ENCODE data around the gene MAML3.

Gene MAML3

DNA sequence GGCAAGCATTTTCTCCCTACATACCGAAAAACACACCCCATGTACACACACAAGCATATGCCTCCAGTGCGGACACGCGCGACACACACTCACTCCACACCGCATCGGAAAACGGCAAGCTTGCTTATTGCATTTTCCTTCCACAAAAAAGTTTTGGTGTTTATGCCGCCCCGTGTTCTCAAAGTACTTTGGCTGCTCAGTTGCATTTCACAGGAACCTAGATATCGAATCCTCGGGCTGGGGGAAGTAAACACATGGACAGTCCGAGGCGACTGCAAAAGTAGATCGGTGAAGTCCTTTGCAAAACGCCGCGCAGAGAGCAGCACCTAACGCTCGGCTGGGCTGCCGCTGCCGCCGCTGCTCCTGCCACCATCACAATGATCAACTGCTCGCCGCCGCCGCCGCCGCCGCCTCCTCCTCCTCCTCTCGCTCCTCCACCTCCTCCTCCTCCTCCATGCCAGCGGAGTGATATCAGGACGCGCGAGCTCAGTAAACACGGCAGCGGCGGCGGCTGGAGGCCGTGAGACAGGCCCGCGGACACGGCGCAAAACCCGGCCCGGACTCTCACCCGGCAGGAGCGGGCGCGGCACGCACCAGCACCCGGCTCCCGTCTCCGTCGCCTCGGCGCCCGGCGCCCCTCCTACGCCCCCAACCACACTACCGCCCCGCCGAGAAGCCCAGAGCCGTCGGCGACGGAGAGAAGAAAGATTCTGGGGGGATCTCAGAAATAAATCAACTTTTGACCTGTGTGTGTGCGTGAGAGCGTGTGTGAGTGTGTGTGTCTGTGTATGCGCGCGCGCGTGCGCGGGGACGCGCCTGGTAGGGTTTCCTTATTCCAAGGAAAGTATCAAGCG lies at the start of gene MAML3:
Gene MAML3 (minus strand): TSS at position 467 of the 854 bp plus-strand sequence. CDS start 857 bp downstream, outside the sequence.
- FAIRE-seq = no peak

DNA sequence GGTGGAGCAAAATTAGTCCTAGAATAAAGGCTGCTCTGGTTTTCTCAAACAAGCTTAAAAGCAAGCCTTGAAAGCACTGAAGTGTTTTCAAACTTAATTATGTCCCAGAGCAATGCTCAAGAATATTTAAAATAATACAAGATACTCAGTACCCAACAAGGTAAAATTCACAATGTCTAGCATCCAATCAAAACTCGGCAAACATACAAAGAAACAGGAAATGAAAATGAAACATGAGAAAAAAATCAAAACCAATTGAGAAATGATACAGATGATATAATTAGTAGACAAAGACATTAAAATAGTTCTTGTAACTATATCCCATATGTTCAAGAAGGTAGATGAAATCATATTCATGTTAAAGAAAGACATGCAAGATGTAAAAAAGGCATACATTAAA lies 45.0 kb upstream of the MAML3 start:
- peak; percentile 31 for FAIRE-seq

DNA sequence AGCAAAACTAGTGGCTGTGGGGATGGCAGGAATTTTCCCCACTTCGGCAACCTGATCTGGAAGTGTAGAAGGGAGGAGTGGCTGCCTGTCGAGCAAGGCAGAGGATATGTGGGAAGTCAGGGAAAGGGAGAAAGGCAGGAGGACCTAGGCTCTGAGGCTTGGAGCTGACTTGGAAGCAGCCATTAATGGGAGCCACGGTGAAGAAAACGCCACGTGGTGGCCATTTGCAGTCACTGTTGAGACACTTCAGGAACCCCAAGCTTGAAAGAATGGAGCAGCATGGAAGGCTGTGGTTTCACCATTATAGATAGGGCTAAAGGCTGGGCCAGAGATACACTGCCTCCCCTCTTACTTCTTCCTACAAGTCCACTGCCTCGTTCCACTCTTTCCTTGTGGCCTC lies 41.8 kb upstream of the MAML3 start:
- FAIRE-seq = no peak

DNA sequence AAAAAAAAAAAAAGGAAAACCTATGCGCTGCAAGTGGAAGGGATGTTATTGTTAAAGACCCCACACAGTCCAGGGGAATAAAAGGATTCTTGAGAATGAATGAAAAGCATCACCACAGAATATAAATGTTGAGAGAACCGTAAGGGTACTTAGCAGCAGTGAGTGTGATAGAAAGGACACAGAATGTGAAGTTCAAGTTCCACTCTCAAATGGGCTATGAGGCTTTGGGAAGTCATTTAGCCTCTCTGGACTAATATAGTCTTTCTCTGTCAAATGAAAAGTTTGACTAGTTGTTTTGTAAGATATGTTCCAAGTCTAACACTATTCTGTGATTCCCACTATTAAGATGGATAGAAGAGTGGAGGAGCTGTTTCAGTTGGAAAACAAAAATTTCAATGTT lies 35.8 kb upstream of the MAML3 start:
- FAIRE-seq = no peak

DNA sequence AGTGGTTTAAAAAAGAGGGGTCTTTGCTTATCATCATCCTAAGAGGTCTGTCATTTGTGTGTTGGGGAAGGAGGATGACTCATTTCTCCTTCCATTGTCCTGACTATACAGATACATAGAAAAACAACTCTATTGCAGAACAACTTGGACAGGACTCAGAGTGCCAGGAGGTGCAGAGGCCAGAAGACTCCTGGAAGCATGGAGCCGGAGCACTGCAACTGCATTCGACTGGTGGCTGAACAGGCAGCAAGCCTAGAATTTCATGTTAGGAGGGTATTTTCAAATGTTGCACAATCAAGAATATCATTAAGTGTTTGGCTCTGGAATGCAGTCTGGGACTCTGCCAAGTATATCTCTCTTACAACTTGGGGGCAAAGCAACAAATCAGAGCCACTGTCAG lies 35.0 kb upstream of the MAML3 start:
- no peak for FAIRE-seq

DNA sequence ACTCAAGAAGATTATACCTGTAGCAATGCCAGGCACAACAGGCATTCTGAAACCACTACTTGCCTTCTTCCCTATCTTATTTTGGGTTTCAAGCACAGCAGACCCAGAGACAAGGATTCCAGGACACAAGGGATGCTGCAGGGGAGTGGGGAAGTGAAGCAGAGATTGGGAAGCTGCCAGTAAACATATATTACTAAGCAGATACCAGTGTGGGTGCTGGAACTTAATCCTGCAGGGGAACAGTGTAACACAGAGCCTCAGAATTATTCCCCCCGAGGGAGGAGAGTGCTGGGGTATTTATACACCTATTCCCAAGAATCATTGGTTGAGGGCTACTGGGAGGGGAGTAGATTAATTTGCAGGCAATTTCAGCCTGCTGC lies 33.3 kb upstream of the MAML3 start:
- FAIRE-seq = no peak

DNA sequence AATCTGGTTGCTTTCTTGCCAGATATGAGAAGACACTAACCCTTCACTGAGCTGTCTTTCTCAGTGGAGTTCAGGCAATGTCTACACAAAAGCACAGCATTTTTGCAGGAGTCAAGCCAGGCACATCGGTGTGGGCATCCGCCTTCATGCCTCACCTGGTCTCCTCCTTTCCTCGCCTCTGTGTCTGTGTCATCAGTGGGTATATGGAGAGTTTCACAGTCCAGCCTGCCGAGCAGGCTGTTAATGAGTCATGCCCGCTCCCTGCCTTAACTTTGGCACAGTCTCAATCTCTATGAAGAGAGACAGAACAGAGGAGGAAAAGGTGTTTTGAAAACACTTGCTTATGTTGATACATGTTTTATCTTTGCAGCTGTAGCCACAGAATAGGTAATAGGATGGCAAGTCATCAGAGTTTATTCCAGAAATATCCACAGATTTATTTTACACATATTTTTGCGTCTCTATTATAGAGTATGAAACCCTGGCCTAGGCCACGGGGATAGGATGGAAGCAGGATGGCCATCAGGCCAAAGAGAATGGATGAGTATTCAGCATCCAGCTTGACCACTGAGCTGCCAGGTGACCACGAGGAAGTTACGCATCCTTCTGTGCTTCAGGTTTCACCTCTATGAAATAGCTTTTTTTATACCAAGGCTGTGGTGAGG lies 32.8 kb upstream of the MAML3 start:
- peak; percentile 53 for FAIRE-seq

DNA sequence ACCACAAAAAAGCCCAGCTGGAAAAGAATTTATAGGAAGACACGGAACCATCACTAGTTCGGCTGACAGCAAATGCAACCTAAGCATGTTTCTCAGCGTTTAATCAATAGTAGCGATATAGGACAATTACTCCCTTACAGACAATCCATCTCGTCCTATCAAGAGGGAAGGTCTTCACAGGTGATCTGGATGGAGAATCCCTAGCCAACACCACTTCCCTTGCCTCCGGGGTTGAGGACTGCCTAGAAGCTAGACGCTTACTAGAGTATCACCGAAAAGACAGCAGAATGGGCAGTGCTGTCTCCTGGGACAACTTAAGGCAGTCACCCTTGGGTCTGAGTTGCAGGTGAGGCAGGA lies 32.1 kb upstream of the MAML3 start:
- no peak for FAIRE-seq

DNA sequence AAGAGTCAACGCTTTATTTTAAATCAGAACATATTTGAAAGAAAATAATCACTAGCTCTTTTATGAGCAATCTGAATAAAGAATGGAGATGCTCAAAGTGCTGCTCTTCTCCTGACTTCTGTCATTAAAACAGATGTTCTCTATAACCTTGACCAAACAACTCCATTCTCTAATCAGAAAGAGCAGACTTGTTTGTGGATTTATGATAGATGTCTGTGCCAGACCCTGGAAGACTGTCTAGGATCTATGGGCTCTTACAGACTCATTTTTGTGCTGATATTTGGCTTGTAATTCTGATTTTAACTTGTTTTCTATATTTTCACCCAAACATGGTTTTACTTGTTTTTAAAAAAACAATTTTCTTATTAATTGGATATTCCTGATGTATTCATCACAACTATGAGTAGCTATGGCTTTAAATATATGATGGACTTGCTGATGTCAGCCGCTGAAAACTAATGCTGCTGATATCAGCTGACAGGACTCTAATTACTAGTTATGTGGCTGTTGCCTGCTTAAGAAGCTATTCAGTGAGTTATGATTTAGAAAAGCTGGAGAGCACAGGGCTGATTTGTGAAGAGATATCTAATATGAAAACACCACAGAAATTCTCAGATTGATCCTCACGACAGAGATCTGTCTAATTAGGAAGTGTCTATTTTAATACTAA lies 31.6 kb upstream of the MAML3 start:
- FAIRE-seq = no peak

DNA sequence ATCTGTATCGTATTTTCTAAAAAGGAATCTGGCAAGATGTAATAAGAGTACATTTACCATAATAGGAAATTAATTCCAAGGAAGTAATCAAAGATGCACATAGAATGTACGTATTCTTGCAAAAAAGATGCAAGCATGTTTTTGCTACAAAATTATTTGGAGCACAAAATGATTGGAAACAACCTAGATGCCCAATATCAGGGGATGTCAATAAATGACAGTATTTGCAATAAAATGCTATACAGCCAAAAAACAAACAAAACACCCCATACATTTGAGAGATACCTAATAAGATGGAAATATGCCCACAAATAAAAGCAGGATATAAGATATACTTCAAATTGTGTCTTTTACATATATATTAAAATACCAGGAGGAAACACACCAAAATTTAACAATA lies 29.3 kb upstream of the MAML3 start:
- FAIRE-seq = no peak

DNA sequence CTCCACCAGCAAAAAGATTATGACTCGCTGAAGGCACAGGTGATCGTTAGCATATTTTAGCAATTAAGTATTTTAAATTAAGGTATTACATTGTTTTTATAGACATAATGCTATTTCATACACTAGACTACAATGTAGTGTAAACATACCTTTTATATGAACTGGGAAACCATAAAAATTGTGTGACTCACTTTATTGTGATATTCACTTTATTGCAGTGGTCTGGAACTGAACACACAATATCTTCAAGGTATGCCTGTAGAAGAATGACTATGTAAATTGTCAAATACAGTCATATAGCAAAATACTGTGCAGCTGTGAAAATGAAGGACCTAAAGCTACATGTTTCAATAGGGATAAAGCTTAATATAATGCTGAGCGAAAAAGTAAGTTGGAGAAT lies 26.6 kb upstream of the MAML3 start:
- FAIRE-seq = peak; percentile 93

DNA sequence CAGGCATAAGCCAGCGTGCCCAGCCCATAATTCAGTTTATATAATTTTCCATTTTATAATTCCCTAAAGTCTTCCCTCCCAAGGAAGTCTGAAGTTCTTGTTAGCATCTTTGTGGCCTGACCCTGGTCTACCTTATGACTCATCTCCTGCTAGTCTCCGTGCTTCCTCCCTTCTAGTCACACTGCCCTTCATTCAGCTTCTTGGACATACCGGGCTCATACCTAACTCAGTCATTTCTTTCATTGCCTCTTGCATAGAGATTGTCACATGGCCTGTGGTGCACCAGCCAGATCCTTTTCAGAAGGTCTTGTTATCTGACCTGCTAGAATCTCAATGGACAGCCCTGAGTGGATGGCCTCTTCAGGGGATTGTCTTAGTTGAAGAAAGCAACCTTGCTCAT lies 22.8 kb upstream of the MAML3 start:
- FAIRE-seq = no peak

DNA sequence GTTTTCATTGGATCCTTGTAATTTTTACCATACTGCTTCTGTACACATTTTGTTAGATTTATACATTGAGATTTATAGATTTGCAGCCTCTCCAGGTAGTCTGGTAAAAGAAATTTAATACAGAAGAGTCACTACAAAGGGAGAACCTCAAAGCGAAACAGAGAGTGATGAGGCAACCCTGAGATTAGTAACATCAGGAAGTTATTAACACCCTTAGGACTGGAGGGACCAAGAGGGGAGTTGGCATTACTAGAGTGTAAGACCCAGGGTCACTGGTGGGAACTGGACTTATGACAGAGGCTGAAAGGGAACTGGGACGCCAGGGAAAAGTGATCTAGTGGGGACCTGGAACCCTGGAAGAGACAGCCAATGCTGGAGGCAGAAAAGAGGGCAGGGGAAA lies 20.6 kb upstream of the MAML3 start:
- no peak for FAIRE-seq

DNA sequence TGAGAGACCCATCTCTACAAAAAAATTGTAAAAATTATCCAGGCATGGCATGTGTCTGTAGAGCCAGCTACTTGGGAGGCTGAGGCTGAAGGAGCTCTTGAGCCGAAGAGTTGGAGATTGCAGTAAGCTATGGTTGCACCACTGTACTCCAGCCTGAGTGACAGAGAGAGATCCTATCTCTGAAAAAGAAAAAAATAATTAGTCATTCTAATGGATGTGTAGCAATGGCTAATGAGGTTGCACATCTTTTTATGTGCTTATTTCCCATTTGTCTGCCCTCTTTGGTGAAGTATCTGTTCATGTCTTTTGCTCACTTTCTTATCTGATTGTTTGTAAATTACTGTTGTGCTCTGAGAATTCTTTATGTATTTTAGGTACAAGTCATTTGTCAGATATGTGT lies 19.0 kb upstream of the MAML3 start:
- FAIRE-seq = no peak

DNA sequence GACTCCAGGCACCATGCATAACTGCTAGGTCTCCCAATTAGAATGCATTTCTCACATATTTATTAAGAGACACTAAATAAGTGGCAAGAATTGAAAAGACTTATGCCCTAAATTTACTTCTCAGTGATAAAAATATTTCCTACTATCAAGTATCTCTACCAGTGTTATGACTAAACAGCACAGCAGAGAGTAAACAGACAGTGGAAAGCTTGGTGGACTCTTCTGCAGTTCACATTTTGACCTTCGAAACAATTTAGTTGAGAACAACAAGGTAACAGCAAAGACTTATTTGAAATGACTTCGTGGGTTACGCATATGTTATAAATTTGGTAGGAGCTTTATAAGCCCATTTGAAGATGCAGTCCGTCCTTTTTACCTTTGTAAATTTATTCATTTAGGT lies 16.3 kb upstream of the MAML3 start:
- FAIRE-seq = no peak

DNA sequence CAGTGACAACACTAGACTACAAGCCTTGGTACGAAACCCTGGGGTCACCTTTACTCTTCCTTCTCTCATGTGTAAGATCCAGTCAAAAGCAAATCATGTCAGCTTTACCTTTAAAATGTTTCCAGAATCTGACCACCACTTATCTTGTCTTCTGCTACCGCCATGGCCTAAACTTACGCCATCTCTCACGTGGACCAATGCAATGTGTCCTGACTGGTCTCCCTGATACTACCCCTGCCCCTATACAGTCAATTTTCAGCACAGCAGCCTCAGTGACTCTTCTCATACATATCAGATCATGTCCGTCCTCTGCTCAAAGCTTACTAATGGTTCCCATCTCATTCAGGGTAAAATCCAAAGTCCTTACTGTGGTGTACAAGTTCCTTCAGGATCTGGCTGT lies 15.0 kb upstream of the MAML3 start:
- FAIRE-seq = no peak

DNA sequence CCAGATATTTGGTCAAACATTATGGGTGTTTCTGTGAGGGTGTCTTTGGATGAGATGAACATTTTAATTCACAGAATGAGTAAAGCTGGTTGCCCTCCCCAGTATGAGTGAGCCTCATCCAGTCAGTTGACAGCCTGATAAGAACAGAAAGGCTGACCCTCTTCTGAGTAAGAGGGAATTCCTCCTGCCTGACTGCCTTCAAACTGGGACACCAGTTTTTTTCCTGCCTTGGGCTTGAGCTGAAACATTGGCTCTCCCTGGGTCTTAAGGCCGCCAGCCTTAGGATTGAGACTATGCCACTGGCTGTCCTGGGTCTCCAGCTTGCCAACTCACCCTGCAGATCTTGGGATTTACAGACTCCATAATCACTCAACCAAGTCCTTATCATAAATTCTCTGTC lies 14.5 kb upstream of the MAML3 start:
- no peak for FAIRE-seq

DNA sequence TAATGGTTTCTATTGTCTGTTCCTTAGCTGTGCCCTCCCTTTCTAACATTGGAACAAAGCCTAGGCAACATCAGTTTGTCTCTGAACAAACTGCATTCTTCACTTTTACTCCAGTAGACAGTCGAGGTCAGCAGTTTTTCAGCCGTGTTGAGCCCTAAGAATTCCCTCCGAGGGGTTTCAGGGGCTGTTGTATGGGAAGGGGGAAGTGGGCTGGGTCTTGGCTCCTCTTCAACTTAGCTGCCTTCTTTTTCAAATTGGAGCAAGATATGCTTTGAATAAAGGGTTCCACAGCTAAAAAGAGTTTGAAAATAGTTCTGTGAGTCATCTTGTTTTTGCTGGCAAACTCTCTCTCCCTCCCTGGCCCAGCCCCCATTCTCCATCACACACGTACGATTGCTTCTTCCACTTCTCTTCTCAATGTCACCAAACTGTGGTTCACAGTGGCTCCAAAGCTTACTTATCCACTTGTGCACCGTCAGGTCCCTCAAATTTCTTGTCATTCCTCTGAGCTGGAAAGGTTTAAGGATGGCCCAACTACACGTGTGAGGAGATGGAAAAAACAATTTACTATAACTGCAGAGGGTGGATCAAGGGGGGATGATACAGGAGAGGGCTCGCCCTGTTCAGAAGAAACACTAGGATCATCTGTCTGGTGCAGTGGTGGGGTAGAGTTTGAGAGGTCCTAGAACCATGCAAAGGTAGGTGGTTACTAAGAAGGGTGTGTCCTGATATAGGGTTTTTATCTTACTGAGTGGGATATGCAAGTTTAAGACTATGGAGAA lies 9.2 kb upstream of the MAML3 start:
- no peak for FAIRE-seq

DNA sequence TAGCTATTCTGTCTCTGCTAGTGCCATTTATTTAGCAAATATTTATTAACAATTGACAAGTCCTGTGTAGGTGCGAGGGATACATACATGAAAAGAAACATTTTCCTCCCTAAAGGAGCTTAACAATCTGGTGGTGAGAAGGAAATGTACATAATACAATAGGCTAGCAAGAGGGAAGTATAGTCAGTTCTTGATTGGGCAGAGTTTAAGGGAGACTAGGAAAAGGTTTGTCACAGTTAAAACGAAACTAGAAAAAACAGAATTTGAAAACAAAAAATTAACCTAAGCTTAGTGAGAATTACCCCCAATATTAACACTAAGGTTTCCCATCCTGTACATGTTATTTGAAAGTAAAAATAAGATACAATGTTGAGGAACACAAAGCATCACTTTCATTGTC lies 8.6 kb upstream of the MAML3 start:
- FAIRE-seq = no peak

DNA sequence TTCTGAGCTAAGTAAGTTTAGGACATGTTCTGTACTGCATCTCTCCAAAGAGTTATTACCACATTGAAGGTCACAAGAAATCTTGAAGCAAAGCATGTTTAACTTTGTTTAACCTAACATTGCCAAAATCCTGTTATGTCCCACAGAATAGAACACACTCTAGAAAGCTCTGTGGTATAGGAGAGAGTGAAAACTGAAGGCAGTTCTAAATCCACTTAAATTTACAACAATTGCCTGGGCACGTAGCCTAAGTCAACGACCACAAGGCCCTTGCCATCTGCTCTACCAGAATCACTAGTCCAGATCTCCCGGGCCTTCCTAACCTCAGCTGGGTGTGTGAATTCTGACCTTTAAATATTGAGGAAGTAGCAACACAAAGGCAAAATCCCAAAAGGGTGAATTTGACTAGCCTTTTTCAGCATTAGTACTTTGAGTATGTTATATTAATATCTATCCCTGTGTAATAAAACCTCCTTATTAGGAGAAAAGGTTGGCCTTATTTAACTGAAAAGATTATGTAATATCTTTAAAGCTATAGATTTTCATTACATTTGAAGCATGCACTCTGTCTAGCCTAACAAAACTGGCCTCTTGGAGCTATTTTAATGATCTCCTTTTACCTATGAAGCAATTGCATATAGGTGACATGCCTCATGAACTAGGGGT lies 4.5 kb upstream of the MAML3 start:
- no peak for FAIRE-seq

DNA sequence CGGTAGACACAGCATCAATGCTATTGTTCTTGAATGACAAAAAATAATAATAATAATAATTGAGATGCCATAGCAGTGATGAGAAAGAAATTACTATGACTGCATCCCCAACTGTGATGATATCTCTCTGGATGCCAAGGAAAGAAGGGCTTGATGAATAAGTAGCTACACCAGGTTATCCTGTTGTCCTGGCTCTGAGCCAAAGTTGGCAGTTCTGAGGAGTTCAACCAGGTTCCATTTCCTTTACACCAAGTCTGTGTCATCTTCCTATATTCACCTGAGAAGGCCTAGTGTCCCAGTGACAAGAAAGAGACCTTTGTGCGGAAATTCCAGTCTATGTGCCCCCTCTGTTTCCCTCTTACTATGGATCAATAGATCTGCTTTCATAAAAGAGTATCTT lies 3.4 kb upstream of the MAML3 start:
- no peak for FAIRE-seq

DNA sequence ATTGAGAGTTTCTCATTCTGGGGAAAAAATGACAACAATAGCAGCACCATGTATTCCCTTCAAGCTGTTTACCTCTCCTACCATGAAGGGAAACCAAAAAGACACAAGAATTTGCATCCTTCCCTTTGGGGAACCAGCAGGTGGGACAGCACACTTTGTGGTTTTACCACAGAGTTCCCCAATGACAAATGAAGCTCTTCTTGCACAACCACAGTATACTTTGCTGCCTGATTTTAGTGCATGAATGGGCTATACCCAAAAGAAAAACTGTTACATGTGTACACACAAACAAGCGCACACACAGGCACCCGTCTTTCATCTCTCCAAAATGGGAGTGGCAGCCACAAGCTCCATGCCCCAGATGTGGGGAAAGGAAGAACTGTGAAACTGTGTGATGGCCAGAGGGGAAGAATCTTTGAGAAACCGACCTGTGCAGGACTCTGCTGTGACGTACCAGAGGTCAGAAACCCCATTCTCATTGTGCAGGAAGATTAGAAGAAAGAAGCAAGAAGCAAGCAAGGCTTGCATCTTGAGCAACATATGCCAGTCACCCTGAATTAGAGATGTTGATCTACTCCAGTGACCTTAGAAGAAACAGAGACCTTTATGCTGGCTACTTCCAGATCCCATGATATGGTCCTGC lies 2.7 kb upstream of the MAML3 start:
- FAIRE-seq = no peak
